GM10266 (cell line): ENCODE results near the gene DDX39B.
A peak's percentile ranks its signal among the peaks of the same experiment; 100 is the strongest.

Source experiments
- DNase-seq: peaks from one replicate; pipeline ENCODE4 v3.0.0; 2012; ENCODE audit errors: extremely low spot score
- CTCF ChIP-seq: IDR thresholded peaks from 2 replicates; pipeline ENCODE4 v1.5.1; 2012; ENCODE audit warnings: mild to moderate bottlenecking, low read depth; ENCODE audit not compliant: control insufficient read depth, insufficient read depth; ENCODE audit errors: missing control alignments

The DDX39B gene

GRCh38 chr6:31557443-31558317, 15.9 kb upstream of the DDX39B start:
- DNase-seq: no peak
- no peak for TF ChIP-seq CTCF

- no peak for TF ChIP-seq CTCF
Observed at GRCh38 chr6:31556307-31556706, 14.5 kb upstream of the DDX39B start.

GRCh38 chr6:31551371-31551770, 9.6 kb upstream of the DDX39B start:
- DNase-seq: peak; percentile 74
- TF ChIP-seq CTCF: peak; percentile 86

More at GRCh38 chr6:31556307-31556706, 14.5 kb upstream of the DDX39B start:
- DNase-seq: no peak

- DNase-seq: no peak
- TF ChIP-seq CTCF: no peak
Observed at GRCh38 chr6:31548544-31548873, 6.7 kb upstream of the DDX39B start.

- no peak for DNase-seq
- TF ChIP-seq CTCF: no peak
Observed at GRCh38 chr6:31547727-31548543, 6.1 kb upstream of the DDX39B start.

- peak; percentile 90 for DNase-seq
- no peak for TF ChIP-seq CTCF
Observed at GRCh38 chr6:31546958-31547726, 5.3 kb upstream of the DDX39B start, which contains the start of gene NFKBIL1. Gene NFKBIL1 (plus strand): TSS chr6:31547608. CDS start chr6:31547695, 87 bp downstream.
